ENCODE results near the gene C2CD2. TPM values are rescaled to one million over a fixed set of nuclear protein-coding genes. Genes with fewer than 3 reads are reported as not detected.

C2CD2 gene
- total and polyA plus RNA-seq, 2 of the 4 experiments (the other 2 are of a cell fraction) = 15.6 to 25.3 TPM

DNA sequence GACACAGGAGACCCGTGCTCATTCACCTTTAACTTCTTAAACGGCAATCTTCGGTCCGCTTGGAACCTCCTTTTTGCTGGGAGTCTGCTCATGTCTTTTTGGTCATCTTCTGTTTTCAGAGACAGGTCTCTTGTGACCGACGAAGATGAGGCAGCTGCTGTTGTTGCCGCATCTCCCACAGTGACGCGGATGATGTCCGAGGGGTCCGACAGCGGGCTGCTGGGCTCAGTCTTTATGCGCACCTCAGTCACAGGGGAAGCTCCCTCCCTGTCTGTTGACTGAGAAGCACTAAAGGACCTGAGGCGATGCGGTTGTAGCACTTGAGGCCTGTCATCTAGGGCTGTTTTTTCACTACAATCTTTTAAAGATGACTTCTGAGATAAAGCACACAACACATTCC, 38.8 kb upstream of the C2CD2 start:
- 94% methylated on average over 12 of the region's 15 CpGs; no CpG with 5 or more reads in 1 of the 2 experiments for WGBS, 2 experiments (ENCODE audit: extremely low coverage in 2 of 2, insufficient read length in 1 of 2)
- H2BK15ac ChIP-seq (ENCODE audit: low read depth, low read length) = 0 out of 3 replicates have a peak overlapping the region, but pooled peaks have one; percentile 5
- no peak overlapping the region for H3K4me2 ChIP-seq (ENCODE audit: low read depth, low read length)
- H3K4ac ChIP-seq (ENCODE audit: low read depth, low read length) = no peak overlapping the region
- no peak overlapping the region for H3K23ac ChIP-seq (ENCODE audit: low read depth, low read length)
- H4K20me1 ChIP-seq (ENCODE audit: insufficient read depth, low read length) = peaks cover 5% of the 10 kb centered on the region; the same call in 1 of the 2 replicates
- no peak overlapping the region for H3K4me3 ChIP-seq (ENCODE audit: insufficient read depth, low read depth, low read length)
- intact Hi-C loops (cut with micrococcal nuclease) = no loop called here
- TF ChIP-seq, protein P1, sequence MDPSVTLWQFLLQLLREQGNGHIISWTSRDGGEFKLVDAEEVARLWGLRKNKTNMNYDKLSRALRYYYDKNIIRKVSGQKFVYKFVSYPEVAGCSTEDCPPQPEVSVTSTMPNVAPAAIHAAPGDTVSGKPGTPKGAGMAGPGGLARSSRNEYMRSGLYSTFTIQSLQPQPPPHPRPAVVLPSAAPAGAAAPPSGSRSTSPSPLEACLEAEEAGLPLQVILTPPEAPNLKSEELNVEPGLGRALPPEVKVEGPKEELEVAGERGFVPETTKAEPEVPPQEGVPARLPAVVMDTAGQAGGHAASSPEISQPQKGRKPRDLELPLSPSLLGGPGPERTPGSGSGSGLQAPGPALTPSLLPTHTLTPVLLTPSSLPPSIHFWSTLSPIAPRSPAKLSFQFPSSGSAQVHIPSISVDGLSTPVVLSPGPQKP (IDR thresholded peaks at IDR 0.05; ENCODE audit: borderline replicate concordance, low read depth, low read length) = no peak
- TF ChIP-seq BHLHE40 (IDR thresholded peaks at IDR 0.05; ENCODE audit: low read depth, low read length) (no peak), MXI1 (IDR thresholded peaks at IDR 0.05; ENCODE audit: borderline replicate concordance, low read depth, low read length) (no peak), RCOR1 (IDR thresholded peaks at IDR 0.05; ENCODE audit: insufficient replicate concordance, low read length) (no peak), MAZ (IDR thresholded peaks at IDR 0.05; ENCODE audit: borderline replicate concordance, low read depth, low read length) (no peak), NFE2L2 (IDR thresholded peaks at IDR 0.05; ENCODE audit: low read depth, low read length) (no peak), RAD21 (IDR thresholded peaks at IDR 0.05; ENCODE audit: low read length) (no peak), MAFK (IDR thresholded peaks at IDR 0.05; ENCODE audit: low read depth, low read length) (no peak), CEBPB (IDR thresholded peaks at IDR 0.05; ENCODE audit: low read depth, low read length) (no peak), FOS (IDR thresholded peaks at IDR 0.05; ENCODE audit: low read depth, low read length) (no peak), SMC3 (IDR thresholded peaks at IDR 0.05; ENCODE audit: low read depth, low read length) (no peak), POLR2A (IDR thresholded peaks at IDR 0.05; ENCODE audit: low read depth, low read length) (no peak), CHD1 (IDR thresholded peaks at IDR 0.05; ENCODE audit: low read depth, low read length) (no peak), RFX5 (IDR thresholded peaks at IDR 0.05; ENCODE audit: low read depth, low read length) (no peak)
- TF ChIP-seq, protein P2, sequence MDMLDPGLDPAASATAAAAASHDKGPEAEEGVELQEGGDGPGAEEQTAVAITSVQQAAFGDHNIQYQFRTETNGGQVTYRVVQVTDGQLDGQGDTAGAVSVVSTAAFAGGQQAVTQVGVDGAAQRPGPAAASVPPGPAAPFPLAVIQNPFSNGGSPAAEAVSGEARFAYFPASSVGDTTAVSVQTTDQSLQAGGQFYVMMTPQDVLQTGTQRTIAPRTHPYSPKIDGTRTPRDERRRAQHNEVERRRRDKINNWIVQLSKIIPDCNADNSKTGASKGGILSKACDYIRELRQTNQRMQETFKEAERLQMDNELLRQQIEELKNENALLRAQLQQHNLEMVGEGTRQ (IDR thresholded peaks at IDR 0.05; ENCODE audit: low read depth, low read length) = no peak
- TF ChIP-seq, protein P3, sequence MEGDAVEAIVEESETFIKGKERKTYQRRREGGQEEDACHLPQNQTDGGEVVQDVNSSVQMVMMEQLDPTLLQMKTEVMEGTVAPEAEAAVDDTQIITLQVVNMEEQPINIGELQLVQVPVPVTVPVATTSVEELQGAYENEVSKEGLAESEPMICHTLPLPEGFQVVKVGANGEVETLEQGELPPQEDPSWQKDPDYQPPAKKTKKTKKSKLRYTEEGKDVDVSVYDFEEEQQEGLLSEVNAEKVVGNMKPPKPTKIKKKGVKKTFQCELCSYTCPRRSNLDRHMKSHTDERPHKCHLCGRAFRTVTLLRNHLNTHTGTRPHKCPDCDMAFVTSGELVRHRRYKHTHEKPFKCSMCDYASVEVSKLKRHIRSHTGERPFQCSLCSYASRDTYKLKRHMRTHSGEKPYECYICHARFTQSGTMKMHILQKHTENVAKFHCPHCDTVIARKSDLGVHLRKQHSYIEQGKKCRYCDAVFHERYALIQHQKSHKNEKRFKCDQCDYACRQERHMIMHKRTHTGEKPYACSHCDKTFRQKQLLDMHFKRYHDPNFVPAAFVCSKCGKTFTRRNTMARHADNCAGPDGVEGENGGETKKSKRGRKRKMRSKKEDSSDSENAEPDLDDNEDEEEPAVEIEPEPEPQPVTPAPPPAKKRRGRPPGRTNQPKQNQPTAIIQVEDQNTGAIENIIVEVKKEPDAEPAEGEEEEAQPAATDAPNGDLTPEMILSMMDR (conservative IDR thresholded peaks at IDR 0.05; ENCODE audit: low read depth, low read length) = no peak
- no peak overlapping the region for H2AK9ac ChIP-seq (replicated peaks; ENCODE audit: low read depth, low read length, poor library complexity)
- no peak overlapping the region for H4K5ac ChIP-seq (ENCODE audit: low read depth, low read length)
- no peak overlapping the region; the same call in 1 of the 2 replicates for H3K14ac ChIP-seq (replicated peaks; ENCODE audit: low read depth, low read length)
- POLR2A ChIA-PET (ENCODE audit: unreplicated experiment) = no interaction called here
- dilution Hi-C loops (cut with HindIII; ENCODE audit: low sequenced_read_pairs, unreplicated experiment) = no loop called here
- no peak overlapping the region for H4K91ac ChIP-seq (ENCODE audit: insufficient read depth, low read depth, low read length)
- no peak overlapping the region for H3K18ac ChIP-seq (ENCODE audit: low read depth, low read length)
- H3K27ac ChIP-seq (ENCODE audit: insufficient read depth, low read length) = no peak overlapping the region
- H2BK5ac ChIP-seq (ENCODE audit: low read depth, low read length, poor library complexity, severe bottlenecking) = no peak overlapping the region
- peaks cover 22 to 43% of the 10 kb centered on the region in 2 experiments; a peak in 3 of 4 replicates for H3K79me1 ChIP-seq (ENCODE audit: low read depth in 1 of 2, low read length in 2 of 2)
- DNase-seq = no peak
- no peak overlapping the region for H3K9ac ChIP-seq (ENCODE audit: low read depth, low read length)
- no peak overlapping the region for H4K8ac ChIP-seq (ENCODE audit: low read depth in 2 of 2, low read length in 2 of 2)
- H3K9me3 ChIP-seq (ENCODE audit: control insufficient read depth, insufficient read depth, low read length) = peaks cover 2% of the 10 kb centered on the region; the same call in 1 of the 2 replicates
- no peaks in the 10 kb centered on the region for H3K27me3 ChIP-seq (ENCODE audit: control insufficient read depth, insufficient read depth, low read length)
- no peak for ATAC-seq (ENCODE audit: low read depth)
- peak overlapping the region; percentile 10; the same call in 1 of the 2 replicates for H2AK5ac ChIP-seq (ENCODE audit: low read depth, low read length)
- no TSS peak for BruUV-seq (replicated peaks)
- H3K4me1 ChIP-seq (ENCODE audit: control insufficient read depth, insufficient read depth, low read length) = peaks cover 7% of the 10 kb centered on the region
- CTCF ChIA-PET = interaction anchor here (1.9 kb wide), 1 partner anchor 115 kb away, joined by 8 read pairs; no protein-coding TSS in a partner anchor
- no peak overlapping the region for H3K56ac ChIP-seq (ENCODE audit: extremely low read depth, insufficient read depth, low read length)
- H3K36me3 ChIP-seq (ENCODE audit: control insufficient read depth, insufficient read depth, low read length) = peaks cover 33% of the 10 kb centered on the region
- in situ Hi-C loops (cut with MboI; ENCODE audit: low sequenced_read_pairs) = no loop called here
- H3K9me1 ChIP-seq (ENCODE audit: insufficient read depth, low read length) = peaks cover 2% of the 10 kb centered on the region; the same call in 1 of the 2 replicates
- H2AFZ ChIP-seq (replicated peaks; ENCODE audit: low read length, poor library complexity) = no peak overlapping the region
- H2BK20ac ChIP-seq (ENCODE audit: low read depth, low read length) = peak overlapping the region; percentile 27; the same call in 1 of the 2 replicates
- no peak overlapping the region for H2BK120ac ChIP-seq (ENCODE audit: low read depth, low read length)
